ENCODE results near the gene HIVEP1. TPM values are rescaled to one million over a fixed set of nuclear protein-coding genes. Genes with fewer than 3 reads are reported as not detected.

HIVEP1 gene
- total RNA-seq, 2 donors from 2014 or later, result 22.3 to 34.4 TPM

DNA sequence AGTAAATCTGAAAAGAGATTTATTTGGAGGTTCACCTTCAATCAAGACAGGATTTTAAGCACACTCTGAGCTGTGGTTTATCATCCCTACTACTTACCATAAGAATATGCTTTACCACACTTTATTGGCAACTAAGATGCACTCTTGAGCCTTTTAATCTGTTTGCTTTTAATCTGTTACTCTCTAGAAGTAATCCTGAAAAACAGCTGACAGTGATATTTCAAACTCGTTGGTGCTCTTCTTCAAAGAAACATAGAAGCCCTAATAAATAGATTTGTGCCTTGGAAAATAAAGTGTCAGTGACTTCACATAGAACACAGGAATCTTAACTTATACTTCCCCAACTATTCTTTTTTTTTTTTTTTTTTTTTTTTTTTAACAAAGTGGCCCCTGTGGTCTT is 102.9 kb downstream of the HIVEP1 start:
- ATAC-seq (ENCODE audit: insufficient number of reproducible peaks, low FRiP score, low read depth), result no peak
- Histone ChIP-seq H3K4me1 (ENCODE audit: control insufficient read depth in 1 of 2, low read depth in 2 of 2) (no peaks in the 10 kb centered on the region), H3K36me3 (peaks cover 4% of the 10 kb centered on the region), H3K9me3 (peaks cover 9% of the 10 kb centered on the region), H3K27me3 (replicated peaks; ENCODE audit: insufficient read depth) (no peaks in the 10 kb centered on the region), H3K27ac (no peak overlapping the region), H3K4me3 (no peak overlapping the region)
- no peak for DNase-seq (ENCODE audit: low spot score)
- TF ChIP-seq, protein P1, sequence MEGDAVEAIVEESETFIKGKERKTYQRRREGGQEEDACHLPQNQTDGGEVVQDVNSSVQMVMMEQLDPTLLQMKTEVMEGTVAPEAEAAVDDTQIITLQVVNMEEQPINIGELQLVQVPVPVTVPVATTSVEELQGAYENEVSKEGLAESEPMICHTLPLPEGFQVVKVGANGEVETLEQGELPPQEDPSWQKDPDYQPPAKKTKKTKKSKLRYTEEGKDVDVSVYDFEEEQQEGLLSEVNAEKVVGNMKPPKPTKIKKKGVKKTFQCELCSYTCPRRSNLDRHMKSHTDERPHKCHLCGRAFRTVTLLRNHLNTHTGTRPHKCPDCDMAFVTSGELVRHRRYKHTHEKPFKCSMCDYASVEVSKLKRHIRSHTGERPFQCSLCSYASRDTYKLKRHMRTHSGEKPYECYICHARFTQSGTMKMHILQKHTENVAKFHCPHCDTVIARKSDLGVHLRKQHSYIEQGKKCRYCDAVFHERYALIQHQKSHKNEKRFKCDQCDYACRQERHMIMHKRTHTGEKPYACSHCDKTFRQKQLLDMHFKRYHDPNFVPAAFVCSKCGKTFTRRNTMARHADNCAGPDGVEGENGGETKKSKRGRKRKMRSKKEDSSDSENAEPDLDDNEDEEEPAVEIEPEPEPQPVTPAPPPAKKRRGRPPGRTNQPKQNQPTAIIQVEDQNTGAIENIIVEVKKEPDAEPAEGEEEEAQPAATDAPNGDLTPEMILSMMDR (IDR thresholded peaks at IDR 0.05), result no peak

- no peak for ATAC-seq (ENCODE audit: insufficient number of reproducible peaks, low FRiP score, low read depth)
Measured at GRCh38 chr6:12115492-12115891, 103.4 kb downstream of the HIVEP1 start.

GRCh38 chr6:12116264-12116800 is 104.2 kb downstream of the HIVEP1 start:
- DNase-seq (ENCODE audit: low spot score) (no peak), ATAC-seq (ENCODE audit: insufficient number of reproducible peaks, low FRiP score, low read depth) (no peak)
- H3K36me3 ChIP-seq, result peaks cover 14% of the 10 kb centered on the region
- H3K4me1 ChIP-seq (ENCODE audit: control insufficient read depth in 1 of 2, low read depth in 2 of 2), result no peaks in the 10 kb centered on the region
- H3K4me3 ChIP-seq, result no peak overlapping the region
- no peak overlapping the region for H3K27ac ChIP-seq
- no peaks in the 10 kb centered on the region for H3K27me3 ChIP-seq (replicated peaks; ENCODE audit: insufficient read depth)
- TF ChIP-seq, protein P1 (IDR thresholded peaks at IDR 0.05), result no peak
- H3K9me3 ChIP-seq, result peaks cover 9% of the 10 kb centered on the region

More at GRCh38 chr6:12115492-12115891, 103.4 kb downstream of the HIVEP1 start:
- no peak overlapping the region for H3K27ac ChIP-seq
- H3K4me3 ChIP-seq, result no peak overlapping the region
- TF ChIP-seq, protein P1 (IDR thresholded peaks at IDR 0.05), result no peak
- peaks cover 7% of the 10 kb centered on the region for H3K36me3 ChIP-seq
- no peaks in the 10 kb centered on the region for H3K4me1 ChIP-seq (ENCODE audit: control insufficient read depth in 1 of 2, low read depth in 2 of 2)
- peaks cover 9% of the 10 kb centered on the region for H3K9me3 ChIP-seq
- DNase-seq (ENCODE audit: low spot score), result no peak
- no peaks in the 10 kb centered on the region for H3K27me3 ChIP-seq (replicated peaks; ENCODE audit: insufficient read depth)

DNA sequence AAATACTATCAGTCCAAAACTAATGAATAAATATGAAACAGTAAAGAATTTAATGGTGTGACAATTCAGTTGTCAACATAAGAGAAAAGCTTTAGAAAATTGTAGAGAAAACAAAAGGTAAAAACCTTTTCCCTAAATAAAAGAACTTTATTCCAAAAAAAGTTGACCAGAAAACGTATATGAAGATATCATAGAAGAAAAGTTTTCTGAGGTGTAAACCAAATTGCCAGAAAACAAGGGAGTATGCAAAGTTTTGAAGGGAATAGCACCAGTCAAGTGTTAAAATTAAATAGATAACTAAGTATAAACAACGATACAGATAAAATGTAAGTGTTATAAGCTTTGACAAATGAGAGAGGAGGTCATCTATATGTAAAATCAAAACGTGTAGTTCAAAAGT is 104.9 kb downstream of the HIVEP1 start:
- Histone ChIP-seq H3K36me3 (peaks cover 14% of the 10 kb centered on the region), H3K27me3 (replicated peaks; ENCODE audit: insufficient read depth) (no peaks in the 10 kb centered on the region), H3K27ac (no peak overlapping the region), H3K4me3 (no peak overlapping the region), H3K9me3 (peaks cover 9% of the 10 kb centered on the region), H3K4me1 (ENCODE audit: control insufficient read depth in 1 of 2, low read depth in 2 of 2) (no peaks in the 10 kb centered on the region)
- no peak for ATAC-seq (ENCODE audit: insufficient number of reproducible peaks, low FRiP score, low read depth)
- no peak for DNase-seq (ENCODE audit: low spot score)
- TF ChIP-seq, protein P1 (IDR thresholded peaks at IDR 0.05), result no peak

DNA sequence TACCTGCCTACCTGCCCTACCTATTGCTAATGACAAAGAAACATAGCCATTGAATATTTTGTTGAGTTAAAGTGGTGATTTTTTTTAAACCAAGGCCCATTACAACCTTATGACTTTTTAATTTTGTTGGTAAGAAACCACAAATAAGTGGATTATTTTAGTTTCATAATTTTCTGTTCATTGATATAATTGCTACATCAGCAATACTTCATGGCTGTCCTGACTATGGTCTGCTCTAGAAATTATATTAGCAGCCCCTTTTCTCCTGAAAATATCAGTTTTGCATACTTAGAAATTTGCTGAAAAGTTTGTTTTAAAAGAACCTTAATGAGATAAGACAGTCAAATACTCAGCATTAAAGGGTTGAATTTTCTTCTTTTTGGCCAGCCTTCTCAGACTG is 106.5 kb downstream of the HIVEP1 start:
- no peaks in the 10 kb centered on the region for H3K4me1 ChIP-seq (ENCODE audit: control insufficient read depth in 1 of 2, low read depth in 2 of 2)
- H3K27ac ChIP-seq, result no peak overlapping the region
- TF ChIP-seq, protein P1 (IDR thresholded peaks at IDR 0.05), result no peak
- no peak overlapping the region for H3K4me3 ChIP-seq
- H3K27me3 ChIP-seq (replicated peaks; ENCODE audit: insufficient read depth), result no peaks in the 10 kb centered on the region
- H3K36me3 ChIP-seq, result peaks cover 14% of the 10 kb centered on the region
- no peak for DNase-seq (ENCODE audit: low spot score)
- peaks cover 9% of the 10 kb centered on the region for H3K9me3 ChIP-seq
- no peak for ATAC-seq (ENCODE audit: insufficient number of reproducible peaks, low FRiP score, low read depth)
